H1 (cell line): ENCODE data around the gene GSDMA. TPM values are rescaled to one million over a fixed set of nuclear protein-coding genes. Genes with fewer than 3 reads are reported as not detected.

Source experiments
- BCL11A ChIP-seq, 2 experiments: IDR thresholded peaks; one replicate each; pipeline ENCODE4 v1.6.1; 2011; ENCODE audit warnings: low read depth in 2 of 2, low read length in 2 of 2, mild to moderate bottlenecking in 2 of 2
- CHD1 ChIP-seq: IDR thresholded peaks from 2 replicates; pipeline ENCODE4 v1.6.1; 2012; ENCODE audit warnings: low read depth, low read length, improper control_type of control experiment
- JUND ChIP-seq: IDR thresholded peaks from 2 replicates; pipeline ENCODE4 v1.6.1; 2011; ENCODE audit warnings: mild to moderate bottlenecking, improper control_type of control experiment, low read length
- NANOG ChIP-seq: IDR thresholded peaks from 2 replicates; pipeline ENCODE4 v1.6.1; 2011; ENCODE audit warnings: low read length, low read depth, mild to moderate bottlenecking, inconsistent platforms; ENCODE audit not compliant: insufficient read depth, poor library complexity, severe bottlenecking
- TBP ChIP-seq: IDR thresholded peaks from 2 replicates; pipeline ENCODE4 v1.6.1; 2011; ENCODE audit warnings: low read depth, low read length, improper control_type of control experiment
- TCF12 ChIP-seq: IDR thresholded peaks from 2 replicates; pipeline ENCODE4 v1.6.1; 2011; ENCODE audit warnings: low read depth, mild to moderate bottlenecking, low read length
- polyA plus RNA-seq, 7 experiments: library from polyadenylated mRNA; depleted of rRNA in 3 of 7; stranded (reverse) in 5 of 7; unstranded in 2 of 7; fragments of >200 nt in 5 of 7; fragments of 200-250 nt in 2 of 7; gene quantifications; 1 replicate in 5 of 7; 2 replicates in 1 of 7; 4 replicates in 1 of 7; pipeline versions ENCODE4 v1.2.1 to v1.2.3, GENCODE V29; 2011 to 2013; ENCODE audit warnings: missing spikeins in 2 of 7, mixed read lengths in 2 of 7
- total RNA-seq: library from RNA; stranded (reverse); fragmentation: NEBNext Ultra II Directional; extraction: Animal tissue kit (Norgen Biotek cat#: 25700); gene quantifications from 2 replicates; pipeline ENCODE4 v1.2.1, GENCODE V29; 2021

The GSDMA gene
- total and polyA plus RNA-seq, 2 of the 8 experiments (the other 6 are each of a cell fraction or from before 2014, with no cell fraction given), result 0.03 TPM; not detected in 1

DNA sequence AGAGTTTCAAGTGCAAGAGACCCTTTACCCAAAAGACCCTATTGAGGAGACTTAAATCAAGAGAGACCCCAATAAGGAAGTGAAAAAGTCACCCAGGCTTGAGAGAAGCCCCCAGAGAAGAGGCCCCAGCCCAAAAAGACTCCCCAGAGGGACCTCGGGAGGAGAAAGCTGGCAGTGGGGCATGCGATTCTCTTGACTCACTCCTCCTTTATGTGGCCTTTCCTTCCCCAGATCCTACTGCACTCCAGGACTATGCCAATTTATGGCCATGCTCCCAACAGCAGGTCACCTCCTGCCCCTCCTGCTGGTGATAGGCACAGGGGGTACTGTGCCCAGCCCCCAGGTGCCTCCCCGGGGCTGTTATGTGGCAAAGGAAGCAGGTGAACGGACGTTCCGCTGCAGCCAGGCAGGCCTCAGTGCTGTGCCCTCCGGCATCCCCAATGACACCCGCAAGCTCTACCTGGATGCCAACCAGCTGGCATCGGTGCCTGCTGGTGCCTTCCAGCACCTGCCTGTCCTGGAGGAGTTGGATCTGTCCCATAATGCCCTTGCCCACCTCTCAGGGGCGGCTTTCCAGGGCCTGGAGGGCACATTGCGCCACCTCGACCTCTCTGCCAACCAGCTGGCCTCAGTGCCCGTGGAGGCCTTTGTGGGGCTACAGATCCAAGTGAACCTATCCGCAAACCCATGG is 19.0 kb upstream of the GSDMA start (continued):
- TF ChIP-seq TBP (no peak), BCL11A (IDR thresholded peaks at IDR 0.05; ENCODE audit: low read depth in 2 of 2, low read length in 2 of 2) (no peak), CHD1 (no peak), NANOG (no peak), JUND (no peak), TCF12 (no peak)
